Right kidney (tissue), 1 donor: ENCODE results near the gene CLN6.
A peak's percentile ranks its signal among the peaks of the same experiment; 100 is the strongest.
"Not testable (repeated sequence)": the region's sequence is repeated elsewhere in the genome, so short reads cannot be mapped to it uniquely, and the experiment has no call there.

ENCODE experiments used
- DNase-seq: peaks from one replicate; pipeline ENCODE4 v3.0.0-alpha.2; 2016

Gene CLN6

GRCh38 chr15:68207176-68207935 lies 22.2 kb downstream of the CLN6 start:
- DNase-seq, result no peak

- DNase-seq, result no peak
Measured at GRCh38 chr15:68206711-68207151, 22.8 kb downstream of the CLN6 start.

- no peak for DNase-seq
Measured at GRCh38 chr15:68205954-68206539, 23.5 kb downstream of the CLN6 start.

- no peak for DNase-seq
Measured at GRCh38 chr15:68205558-68205944, 24.0 kb downstream of the CLN6 start.

DNA sequence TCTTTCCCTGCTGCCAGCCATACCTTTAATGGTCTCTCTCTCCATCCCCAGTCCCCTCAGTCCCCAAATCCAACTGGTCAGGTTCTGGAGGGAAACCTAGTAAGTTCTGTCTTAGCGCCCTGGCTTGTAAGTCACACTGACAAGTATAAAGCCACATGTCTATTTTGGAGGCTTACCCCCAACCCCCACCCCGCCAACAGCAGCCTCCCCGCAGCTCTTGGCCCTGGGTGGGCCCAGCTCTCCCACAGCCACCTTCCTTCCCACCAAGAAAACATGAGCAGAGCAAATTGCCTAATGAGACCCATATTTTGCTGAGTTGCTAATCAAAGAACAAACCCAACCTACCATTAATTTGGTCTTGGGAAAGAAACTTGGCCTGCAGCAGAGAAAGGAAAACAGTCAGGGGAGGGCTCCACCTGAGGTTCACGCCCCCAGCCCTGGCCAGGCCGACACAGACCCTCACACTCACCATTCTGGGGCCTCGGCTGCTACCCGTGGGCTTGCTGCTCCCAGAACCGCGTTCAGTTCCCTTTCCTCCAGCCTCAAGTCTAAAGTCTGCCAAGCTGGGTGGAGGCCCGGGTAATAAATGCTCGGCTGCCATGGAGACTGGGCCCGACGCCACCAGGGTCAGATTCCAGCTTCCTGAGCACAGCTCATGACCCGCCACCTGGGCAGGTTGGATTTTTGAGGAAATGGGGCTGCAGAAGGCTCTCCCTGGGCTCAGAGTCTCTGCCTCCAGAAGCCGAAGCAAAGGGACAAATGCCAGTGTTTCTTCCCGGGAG lies 24.6 kb downstream of the CLN6 start, which contains the start of gene CALML4:
TSS of gene CALML4 (minus strand) at position 557 of the 782 bp plus-strand sequence. CDS start at position 472, 85 bp downstream.
- peak; percentile 60 for DNase-seq

- DNase-seq, result no peak
Measured at GRCh38 chr15:68204361-68204760, 25.2 kb downstream of the CLN6 start.

GRCh38 chr15:68203956-68204355 lies 25.6 kb downstream of the CLN6 start:
- DNase-seq, result no peak

DNA sequence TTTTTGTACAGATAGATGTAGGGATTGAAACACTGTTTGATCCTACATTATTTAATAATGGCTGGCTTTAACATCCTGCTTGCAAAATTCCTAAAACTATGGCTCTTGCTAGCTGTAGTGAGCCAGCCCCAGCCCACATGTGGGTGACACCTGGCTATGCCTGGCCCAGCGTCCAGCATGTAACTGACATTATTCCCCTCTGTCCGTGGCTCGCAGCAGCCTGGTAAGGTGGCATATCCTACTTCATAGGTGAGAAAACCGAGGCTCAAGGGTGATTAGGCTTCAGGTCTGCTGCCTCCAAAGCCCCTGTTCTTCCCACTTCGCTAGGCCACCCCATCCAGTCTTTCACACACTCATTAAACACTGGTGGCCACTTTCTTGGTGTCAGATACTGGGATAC lies 26.0 kb downstream of the CLN6 start:
- no peak for DNase-seq

- DNase-seq, result not testable (repeated sequence)
Measured at GRCh38 chr15:68202994-68203393, 26.5 kb downstream of the CLN6 start.

DNA sequence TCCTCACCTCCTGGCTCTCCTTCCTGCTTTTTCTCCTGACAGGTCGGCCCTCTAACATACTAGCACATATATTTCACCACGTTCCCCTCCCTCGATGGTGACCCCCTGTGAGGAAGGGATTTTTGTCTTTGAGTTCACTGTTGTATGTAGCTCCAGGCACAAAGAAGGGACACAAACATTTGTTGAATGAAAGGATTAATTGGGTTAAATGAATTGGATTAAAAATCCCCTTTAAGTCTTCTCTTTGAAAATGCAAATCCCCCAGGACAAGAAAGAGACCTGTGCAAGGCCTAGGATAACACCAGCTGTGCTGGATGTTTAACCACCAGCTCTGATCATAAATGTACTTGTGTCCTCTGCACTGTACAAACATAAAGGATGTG lies 27.7 kb downstream of the CLN6 start:
- DNase-seq, result no peak

GRCh38 chr15:68201153-68201878 lies 28.2 kb downstream of the CLN6 start:
- no peak for DNase-seq

- no peak for DNase-seq
Measured at GRCh38 chr15:68200016-68200861, 29.3 kb downstream of the CLN6 start.

- no peak for DNase-seq
Measured at GRCh38 chr15:68199340-68199739, 30.2 kb downstream of the CLN6 start.

GRCh38 chr15:68197661-68198437 lies 31.7 kb downstream of the CLN6 start:
- DNase-seq, result no peak

DNA sequence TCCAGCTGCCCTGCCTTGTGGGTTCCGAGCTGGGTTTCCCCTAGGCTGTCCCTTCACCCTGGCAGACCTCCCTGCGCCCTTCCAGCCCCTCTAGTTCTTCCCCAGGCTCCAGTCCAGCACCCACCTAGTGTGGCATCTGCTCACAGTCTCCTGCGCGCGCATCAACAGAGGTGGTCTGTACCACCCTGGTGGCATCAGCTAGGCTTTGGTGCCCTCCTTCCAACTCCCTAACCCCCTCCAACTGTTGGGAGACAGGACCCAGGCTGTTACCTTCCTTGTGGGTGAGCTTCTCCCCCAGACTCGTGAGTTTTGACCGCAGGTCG lies 32.4 kb downstream of the CLN6 start:
- DNase-seq, result no peak

- DNase-seq, result no peak
Measured at GRCh38 chr15:68196445-68197169, 32.9 kb downstream of the CLN6 start.

- DNase-seq, result no peak
Measured at GRCh38 chr15:68195336-68196112, 34.0 kb downstream of the CLN6 start.

- DNase-seq, result no peak
Measured at GRCh38 chr15:68192804-68193486, 36.6 kb downstream of the CLN6 start.

GRCh38 chr15:68192117-68192516 lies 37.4 kb downstream of the CLN6 start:
- no peak for DNase-seq
